Measurements from ENCODE around the gene MAPKAP1.

- TF ChIP-seq CTCF (IDR thresholded peaks at IDR 0.05; ENCODE audit: insufficient read depth, low read length) = no peak
- no peak for TF ChIP-seq POLR2AphosphoS5 (IDR thresholded peaks at IDR 0.05; ENCODE audit: low read depth)
- TF ChIP-seq GABPA (IDR thresholded peaks at IDR 0.05; ENCODE audit: low read depth) = no peak
- TF ChIP-seq REST (IDR thresholded peaks at IDR 0.05; ENCODE audit: insufficient replicate concordance, low read depth) = no peak
- no peak for TF ChIP-seq SPI1 (IDR thresholded peaks at IDR 0.05; ENCODE audit: borderline replicate concordance, low read depth)
These were observed 43.6 kb upstream of the MAPKAP1 start for GRCh38 chr9:125750627-125751011.

Measured in HL-60 (cell line).